GM23338 (cell line): ENCODE measurements around the gene IPO5. TPM values are rescaled to one million over a fixed set of nuclear protein-coding genes. Genes with fewer than 3 reads are reported as not detected.

Experiments
- ATAC-seq: fragments of 200-7000 bp; cut with Tn5 transposase; 3 replicates; pipeline ENCODE4 v1.9.1; 2020
- DNase-seq: peaks from one replicate; pipeline ENCODE4 v3.0.0-alpha.2; 2015; ENCODE audit warnings: low spot score
- H2AFZ ChIP-seq: fragments of 200-600 bp; sonication (generic); 2 replicates; pipeline ENCODE4 v1.8.0; 2016; ENCODE audit warnings: antibody characterized with exemption, mild to moderate bottlenecking, moderate library complexity
- H3F3A ChIP-seq: fragments of 200-600 bp; sonication (generic); replicated peaks from 2 replicates; pipeline ENCODE4 v1.8.0; 2017; ENCODE audit warnings: antibody characterized with exemption, mixed run types, low read depth
- H3K27ac ChIP-seq: fragments of 200-600 bp; sonication (generic); 2 replicates; pipeline ENCODE4 v1.6.1; 2016; ENCODE audit warnings: low read depth
- H3K27me3 ChIP-seq: fragments of 200-600 bp; sonication (generic); 2 replicates; pipeline ENCODE4 v1.8.0; 2016; ENCODE audit warnings: mild to moderate bottlenecking, mixed run types, moderate library complexity; ENCODE audit not compliant: insufficient read depth
- H3K36me3 ChIP-seq: fragments of 200-600 bp; sonication (generic); 2 replicates; pipeline ENCODE4 v1.8.0; 2016; ENCODE audit warnings: mild to moderate bottlenecking; ENCODE audit not compliant: insufficient read depth
- H3K4me1 ChIP-seq: fragments of 200-600 bp; sonication (generic); 2 replicates; pipeline ENCODE4 v1.8.0; 2016; ENCODE audit warnings: mild to moderate bottlenecking, moderate library complexity; ENCODE audit not compliant: insufficient read depth
- H3K4me2 ChIP-seq: fragments of 200-600 bp; sonication (generic); 2 replicates; pipeline ENCODE4 v1.7.1; 2017; ENCODE audit warnings: mixed run types
- H3K4me3 ChIP-seq: fragments of 200-600 bp; sonication (generic); 2 replicates; pipeline ENCODE4 v1.6.1; 2016; ENCODE audit warnings: mixed run types
- H3K79me2 ChIP-seq: fragments of 200-600 bp; sonication (generic); replicated peaks from 2 replicates; pipeline ENCODE4 v1.8.0; 2017; ENCODE audit warnings: mild to moderate bottlenecking; ENCODE audit not compliant: insufficient read depth
- H3K9me2 ChIP-seq: fragments of 200-600 bp; sonication (generic); 2 replicates; pipeline ENCODE4 v1.8.0; 2017; ENCODE audit not compliant: insufficient read depth
- H4K20me1 ChIP-seq: fragments of 200-600 bp; sonication (generic); replicated peaks from 2 replicates; pipeline ENCODE4 v1.8.0; 2017; ENCODE audit warnings: mild to moderate bottlenecking; ENCODE audit not compliant: insufficient read depth
- H3K27ac Mint-ChIP-seq: 2 replicates; pipeline ENCODE4 v1.8.0; 2020; ENCODE audit warnings: inconsistent platforms, mild to moderate bottlenecking, moderate library complexity, mixed read lengths
- H3K27me3 Mint-ChIP-seq: 3 replicates; pipeline ENCODE4 v1.8.0; 2022; ENCODE audit warnings: low read depth, mild to moderate bottlenecking, moderate library complexity, mixed read lengths, inconsistent platforms; ENCODE audit not compliant: insufficient read depth, poor library complexity
- H3K36me3 Mint-ChIP-seq: 3 replicates; pipeline ENCODE4 v1.8.0; 2021; ENCODE audit warnings: low read depth, mild to moderate bottlenecking, inconsistent platforms, moderate library complexity, mixed read lengths
- H3K4me1 Mint-ChIP-seq: 3 replicates; pipeline ENCODE4 v1.8.0; 2020; ENCODE audit warnings: mild to moderate bottlenecking, inconsistent platforms, mixed read lengths
- H3K4me3 Mint-ChIP-seq: 3 replicates; pipeline ENCODE4 v1.8.0; 2021; ENCODE audit warnings: moderate library complexity, mild to moderate bottlenecking, inconsistent platforms, mixed read lengths
- H3K9me3 Mint-ChIP-seq: 3 replicates; pipeline ENCODE4 v1.8.0; 2020; ENCODE audit warnings: moderate library complexity, mild to moderate bottlenecking, inconsistent platforms, mixed read lengths
- CREB1 ChIP-seq: fragments of 250-450 bp; sonication (Bioruptor Pico); IDR thresholded peaks from 2 replicates; pipeline ENCODE4 v1.5.0; 2020; ENCODE audit warnings: low read depth, mild to moderate bottlenecking, moderate library complexity
- EZH2 ChIP-seq: fragments of 200-600 bp; sonication (generic); IDR thresholded peaks from one replicate; pipeline ENCODE4 v1.8.0; 2017; ENCODE audit warnings: antibody characterized with exemption, mild to moderate bottlenecking, low read depth; ENCODE audit not compliant: unreplicated experiment
- EZH2phosphoT487 ChIP-seq: fragments of 200-600 bp; sonication (generic); IDR thresholded peaks from one replicate; pipeline ENCODE4 v1.8.1; 2018; ENCODE audit warnings: antibody characterized with exemption; ENCODE audit not compliant: unreplicated experiment
- JUNB ChIP-seq: IDR thresholded peaks from one replicate; pipeline ENCODE4 v1.6.1; 2016; ENCODE audit warnings: antibody characterized with exemption; ENCODE audit not compliant: unreplicated experiment
- NANOG ChIP-seq: IDR thresholded peaks from 2 replicates; pipeline ENCODE4 v1.6.1; 2016; ENCODE audit warnings: antibody characterized with exemption, borderline replicate concordance
- POLR2AphosphoS5 ChIP-seq: IDR thresholded peaks from 2 replicates; pipeline ENCODE4 v1.6.1; 2016; ENCODE audit warnings: antibody characterized with exemption, low read depth
- STAT1 ChIP-seq: IDR thresholded peaks from one replicate; pipeline ENCODE4 v1.6.1; 2016; ENCODE audit warnings: antibody characterized with exemption; ENCODE audit not compliant: unreplicated experiment
- ZNF114 ChIP-seq: fragments of 250-450 bp; sonication (Bioruptor Pico); IDR thresholded peaks from 2 replicates; pipeline ENCODE4 v1.5.0; 2020; ENCODE audit warnings: mild to moderate bottlenecking, moderate library complexity
- ZNF331 ChIP-seq: fragments of 250-450 bp; sonication (Bioruptor Pico); IDR thresholded peaks from 2 replicates; pipeline ENCODE4 v1.5.0; 2020; ENCODE audit warnings: low read depth, mild to moderate bottlenecking, moderate library complexity
- polyA plus RNA-seq: library from polyadenylated mRNA; unstranded; fragments of >200 nt; fragmentation: Nextera tagmentation; extraction: Ambion mirVana; gene quantifications from 2 replicates; pipeline ENCODE4 v1.2.1, GENCODE V29; 2016
- total RNA-seq: library from RNA; depleted of rRNA; stranded (reverse); fragments of >200 nt; shearing (Covaris generic); gene quantifications from 2 replicates; pipeline ENCODE4 v1.2.3, GENCODE V29; 2014
- TF ChIP-seq, protein P1 (sequence below): IDR thresholded peaks from one replicate; pipeline ENCODE4 v1.6.1; 2018; ENCODE audit warnings: antibody characterized with exemption; ENCODE audit not compliant: unreplicated experiment
- TF ChIP-seq, protein P2 (sequence below): IDR thresholded peaks from 2 replicates; pipeline ENCODE4 v1.6.1; 2016; ENCODE audit warnings: antibody characterized with exemption
- TF ChIP-seq, protein P3 (sequence below): fragments of 250-450 bp; sonication (Bioruptor Pico); IDR thresholded peaks from 2 replicates; pipeline ENCODE4 v1.5.0; 2020; ENCODE audit warnings: mild to moderate bottlenecking, moderate library complexity
- TF ChIP-seq, protein P4 (sequence below), 2 experiments: fragments of 200-600 bp in 1 of 2; sonication (generic) in 1 of 2; conservative IDR thresholded peaks; 2 replicates each; pipeline versions ENCODE4 v1.5.1 to v1.6.1; 2016 to 2017; ENCODE audit warnings: antibody characterized with exemption in 2 of 2, low read depth in 2 of 2, mild to moderate bottlenecking in 2 of 2, moderate library complexity in 1 of 2

IPO5 gene
- total and polyA plus RNA-seq, 2 experiments from 2014 or later, result 124 to 353 TPM

DNA sequence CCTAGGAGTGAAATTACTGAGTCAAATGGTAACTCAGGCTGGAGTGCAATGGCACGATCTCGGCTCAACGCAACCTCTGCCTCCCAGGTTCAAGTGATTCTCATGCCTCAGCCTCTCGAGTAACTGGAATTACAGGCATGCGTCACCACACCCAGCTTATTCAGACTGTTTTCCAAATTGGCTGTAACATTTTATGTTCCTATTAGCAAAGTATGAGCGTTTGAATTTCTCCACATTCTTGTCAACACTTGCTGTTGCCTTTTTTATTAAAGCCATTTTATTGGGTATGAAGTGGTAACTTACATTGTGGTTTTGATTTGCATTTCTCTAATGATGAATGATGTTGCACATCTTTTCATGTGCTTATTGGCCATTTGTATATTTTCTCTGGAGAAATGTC is 7.9 kb downstream of the IPO5 start:
- Mint-ChIP-seq H3K36me3 (no peaks in the 10 kb centered on the region), H3K9me3 (no peaks in the 10 kb centered on the region), H3K27me3 (peaks cover 6% of the 10 kb centered on the region), H3K27ac (no peak overlapping the region), H3K4me1 (no peaks in the 10 kb centered on the region), H3K4me3 (no peak overlapping the region)
- no peak overlapping the region for H2AFZ ChIP-seq
- H3K79me2 ChIP-seq, result no peaks in the 10 kb centered on the region
- H3K27ac ChIP-seq, result no peak overlapping the region
- H3F3A ChIP-seq, result no peaks in the 10 kb centered on the region
- H3K36me3 ChIP-seq, result no peaks in the 10 kb centered on the region
- DNase-seq, result no peak
- no peak overlapping the region for H3K4me2 ChIP-seq
- H3K27me3 ChIP-seq, result no peaks in the 10 kb centered on the region
- H3K4me3 ChIP-seq, result no peak overlapping the region
- no peaks in the 10 kb centered on the region for H3K4me1 ChIP-seq
- ATAC-seq, result no peak
- no peaks in the 10 kb centered on the region for H4K20me1 ChIP-seq
- no peaks in the 10 kb centered on the region for H3K9me2 ChIP-seq
- no peak for TF ChIP-seq ZNF114 (CRISPR knock-in tag)
- no peak for TF ChIP-seq EZH2phosphoT487
- no peak for TF ChIP-seq NANOG
- TF ChIP-seq POLR2AphosphoS5, result no peak
- TF ChIP-seq, protein P1, sequence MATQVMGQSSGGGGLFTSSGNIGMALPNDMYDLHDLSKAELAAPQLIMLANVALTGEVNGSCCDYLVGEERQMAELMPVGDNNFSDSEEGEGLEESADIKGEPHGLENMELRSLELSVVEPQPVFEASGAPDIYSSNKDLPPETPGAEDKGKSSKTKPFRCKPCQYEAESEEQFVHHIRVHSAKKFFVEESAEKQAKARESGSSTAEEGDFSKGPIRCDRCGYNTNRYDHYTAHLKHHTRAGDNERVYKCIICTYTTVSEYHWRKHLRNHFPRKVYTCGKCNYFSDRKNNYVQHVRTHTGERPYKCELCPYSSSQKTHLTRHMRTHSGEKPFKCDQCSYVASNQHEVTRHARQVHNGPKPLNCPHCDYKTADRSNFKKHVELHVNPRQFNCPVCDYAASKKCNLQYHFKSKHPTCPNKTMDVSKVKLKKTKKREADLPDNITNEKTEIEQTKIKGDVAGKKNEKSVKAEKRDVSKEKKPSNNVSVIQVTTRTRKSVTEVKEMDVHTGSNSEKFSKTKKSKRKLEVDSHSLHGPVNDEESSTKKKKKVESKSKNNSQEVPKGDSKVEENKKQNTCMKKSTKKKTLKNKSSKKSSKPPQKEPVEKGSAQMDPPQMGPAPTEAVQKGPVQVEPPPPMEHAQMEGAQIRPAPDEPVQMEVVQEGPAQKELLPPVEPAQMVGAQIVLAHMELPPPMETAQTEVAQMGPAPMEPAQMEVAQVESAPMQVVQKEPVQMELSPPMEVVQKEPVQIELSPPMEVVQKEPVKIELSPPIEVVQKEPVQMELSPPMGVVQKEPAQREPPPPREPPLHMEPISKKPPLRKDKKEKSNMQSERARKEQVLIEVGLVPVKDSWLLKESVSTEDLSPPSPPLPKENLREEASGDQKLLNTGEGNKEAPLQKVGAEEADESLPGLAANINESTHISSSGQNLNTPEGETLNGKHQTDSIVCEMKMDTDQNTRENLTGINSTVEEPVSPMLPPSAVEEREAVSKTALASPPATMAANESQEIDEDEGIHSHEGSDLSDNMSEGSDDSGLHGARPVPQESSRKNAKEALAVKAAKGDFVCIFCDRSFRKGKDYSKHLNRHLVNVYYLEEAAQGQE, result no peak
- TF ChIP-seq ZNF331 (CRISPR knock-in tag), result no peak
- TF ChIP-seq, protein P2, sequence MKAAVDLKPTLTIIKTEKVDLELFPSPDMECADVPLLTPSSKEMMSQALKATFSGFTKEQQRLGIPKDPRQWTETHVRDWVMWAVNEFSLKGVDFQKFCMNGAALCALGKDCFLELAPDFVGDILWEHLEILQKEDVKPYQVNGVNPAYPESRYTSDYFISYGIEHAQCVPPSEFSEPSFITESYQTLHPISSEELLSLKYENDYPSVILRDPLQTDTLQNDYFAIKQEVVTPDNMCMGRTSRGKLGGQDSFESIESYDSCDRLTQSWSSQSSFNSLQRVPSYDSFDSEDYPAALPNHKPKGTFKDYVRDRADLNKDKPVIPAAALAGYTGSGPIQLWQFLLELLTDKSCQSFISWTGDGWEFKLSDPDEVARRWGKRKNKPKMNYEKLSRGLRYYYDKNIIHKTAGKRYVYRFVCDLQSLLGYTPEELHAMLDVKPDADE, result no peak
- no peak for TF ChIP-seq CREB1 (CRISPR knock-in tag)
- no peak for TF ChIP-seq JUNB
- no peak for TF ChIP-seq EZH2
- TF ChIP-seq, protein P3, sequence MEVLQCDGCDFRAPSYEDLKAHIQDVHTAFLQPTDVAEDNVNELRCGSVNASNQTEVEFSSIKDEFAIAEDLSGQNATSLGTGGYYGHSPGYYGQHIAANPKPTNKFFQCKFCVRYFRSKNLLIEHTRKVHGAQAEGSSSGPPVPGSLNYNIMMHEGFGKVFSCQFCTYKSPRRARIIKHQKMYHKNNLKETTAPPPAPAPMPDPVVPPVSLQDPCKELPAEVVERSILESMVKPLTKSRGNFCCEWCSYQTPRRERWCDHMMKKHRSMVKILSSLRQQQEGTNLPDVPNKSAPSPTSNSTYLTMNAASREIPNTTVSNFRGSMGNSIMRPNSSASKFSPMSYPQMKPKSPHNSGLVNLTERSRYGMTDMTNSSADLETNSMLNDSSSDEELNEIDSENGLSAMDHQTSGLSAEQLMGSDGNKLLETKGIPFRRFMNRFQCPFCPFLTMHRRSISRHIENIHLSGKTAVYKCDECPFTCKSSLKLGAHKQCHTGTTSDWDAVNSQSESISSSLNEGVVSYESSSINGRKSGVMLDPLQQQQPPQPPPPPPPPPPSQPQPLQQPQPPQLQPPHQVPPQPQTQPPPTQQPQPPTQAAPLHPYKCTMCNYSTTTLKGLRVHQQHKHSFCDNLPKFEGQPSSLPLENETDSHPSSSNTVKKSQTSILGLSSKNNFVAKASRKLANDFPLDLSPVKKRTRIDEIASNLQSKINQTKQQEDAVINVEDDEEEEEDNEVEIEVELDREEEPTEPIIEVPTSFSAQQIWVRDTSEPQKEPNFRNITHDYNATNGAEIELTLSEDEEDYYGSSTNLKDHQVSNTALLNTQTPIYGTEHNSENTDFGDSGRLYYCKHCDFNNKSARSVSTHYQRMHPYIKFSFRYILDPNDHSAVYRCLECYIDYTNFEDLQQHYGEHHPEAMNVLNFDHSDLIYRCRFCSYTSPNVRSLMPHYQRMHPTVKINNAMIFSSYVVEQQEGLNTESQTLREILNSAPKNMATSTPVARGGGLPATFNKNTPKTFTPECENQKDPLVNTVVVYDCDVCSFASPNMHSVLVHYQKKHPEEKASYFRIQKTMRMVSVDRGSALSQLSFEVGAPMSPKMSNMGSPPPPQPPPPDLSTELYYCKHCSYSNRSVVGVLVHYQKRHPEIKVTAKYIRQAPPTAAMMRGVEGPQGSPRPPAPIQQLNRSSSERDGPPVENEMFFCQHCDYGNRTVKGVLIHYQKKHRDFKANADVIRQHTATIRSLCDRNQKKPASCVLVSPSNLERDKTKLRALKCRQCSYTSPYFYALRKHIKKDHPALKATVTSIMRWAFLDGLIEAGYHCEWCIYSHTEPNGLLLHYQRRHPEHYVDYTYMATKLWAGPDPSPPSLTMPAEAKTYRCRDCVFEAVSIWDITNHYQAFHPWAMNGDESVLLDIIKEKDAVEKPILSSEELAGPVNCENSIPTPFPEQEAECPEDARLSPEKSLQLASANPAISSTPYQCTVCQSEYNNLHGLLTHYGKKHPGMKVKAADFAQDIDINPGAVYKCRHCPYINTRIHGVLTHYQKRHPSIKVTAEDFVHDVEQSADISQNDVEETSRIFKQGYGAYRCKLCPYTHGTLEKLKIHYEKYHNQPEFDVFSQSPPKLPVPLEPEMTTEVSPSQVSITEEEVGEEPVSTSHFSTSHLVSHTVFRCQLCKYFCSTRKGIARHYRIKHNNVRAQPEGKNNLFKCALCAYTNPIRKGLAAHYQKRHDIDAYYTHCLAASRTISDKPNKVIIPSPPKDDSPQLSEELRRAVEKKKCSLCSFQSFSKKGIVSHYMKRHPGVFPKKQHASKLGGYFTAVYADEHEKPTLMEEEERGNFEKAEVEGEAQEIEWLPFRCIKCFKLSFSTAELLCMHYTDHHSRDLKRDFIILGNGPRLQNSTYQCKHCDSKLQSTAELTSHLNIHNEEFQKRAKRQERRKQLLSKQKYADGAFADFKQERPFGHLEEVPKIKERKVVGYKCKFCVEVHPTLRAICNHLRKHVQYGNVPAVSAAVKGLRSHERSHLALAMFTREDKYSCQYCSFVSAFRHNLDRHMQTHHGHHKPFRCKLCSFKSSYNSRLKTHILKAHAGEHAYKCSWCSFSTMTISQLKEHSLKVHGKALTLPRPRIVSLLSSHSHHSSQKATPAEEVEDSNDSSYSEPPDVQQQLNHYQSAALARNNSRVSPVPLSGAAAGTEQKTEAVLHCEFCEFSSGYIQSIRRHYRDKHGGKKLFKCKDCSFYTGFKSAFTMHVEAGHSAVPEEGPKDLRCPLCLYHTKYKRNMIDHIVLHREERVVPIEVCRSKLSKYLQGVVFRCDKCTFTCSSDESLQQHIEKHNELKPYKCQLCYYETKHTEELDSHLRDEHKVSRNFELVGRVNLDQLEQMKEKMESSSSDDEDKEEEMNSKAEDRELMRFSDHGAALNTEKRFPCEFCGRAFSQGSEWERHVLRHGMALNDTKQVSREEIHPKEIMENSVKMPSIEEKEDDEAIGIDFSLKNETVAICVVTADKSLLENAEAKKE (CRISPR knock-in tag), result no peak
- no peak for TF ChIP-seq STAT1
- TF ChIP-seq, protein P4, sequence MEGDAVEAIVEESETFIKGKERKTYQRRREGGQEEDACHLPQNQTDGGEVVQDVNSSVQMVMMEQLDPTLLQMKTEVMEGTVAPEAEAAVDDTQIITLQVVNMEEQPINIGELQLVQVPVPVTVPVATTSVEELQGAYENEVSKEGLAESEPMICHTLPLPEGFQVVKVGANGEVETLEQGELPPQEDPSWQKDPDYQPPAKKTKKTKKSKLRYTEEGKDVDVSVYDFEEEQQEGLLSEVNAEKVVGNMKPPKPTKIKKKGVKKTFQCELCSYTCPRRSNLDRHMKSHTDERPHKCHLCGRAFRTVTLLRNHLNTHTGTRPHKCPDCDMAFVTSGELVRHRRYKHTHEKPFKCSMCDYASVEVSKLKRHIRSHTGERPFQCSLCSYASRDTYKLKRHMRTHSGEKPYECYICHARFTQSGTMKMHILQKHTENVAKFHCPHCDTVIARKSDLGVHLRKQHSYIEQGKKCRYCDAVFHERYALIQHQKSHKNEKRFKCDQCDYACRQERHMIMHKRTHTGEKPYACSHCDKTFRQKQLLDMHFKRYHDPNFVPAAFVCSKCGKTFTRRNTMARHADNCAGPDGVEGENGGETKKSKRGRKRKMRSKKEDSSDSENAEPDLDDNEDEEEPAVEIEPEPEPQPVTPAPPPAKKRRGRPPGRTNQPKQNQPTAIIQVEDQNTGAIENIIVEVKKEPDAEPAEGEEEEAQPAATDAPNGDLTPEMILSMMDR (conservative IDR thresholded peaks at IDR 0.05; ENCODE audit: low read depth in 2 of 2), result no peak
